Skeletal muscle tissue (tissue), 4 donors: ENCODE data around the gene DZANK1. TPM values are rescaled to one million over a fixed set of nuclear protein-coding genes. Genes with fewer than 3 reads are reported as not detected.
A peak's percentile ranks its signal among the peaks of the same experiment; 100 is the strongest.
"Not testable (repeated sequence)": the region's sequence is repeated elsewhere in the genome, so short reads cannot be mapped to it uniquely, and the experiment has no call there.

Source experiments
- H3K27ac ChIP-seq: one replicate; pipeline ENCODE4 v1.7.0; 2013; ENCODE audit warnings: mild to moderate bottlenecking, low read depth, low read length, inconsistent platforms
- H3K27me3 ChIP-seq, 3 donors: one replicate each; pipeline ENCODE4 v1.7.0; 2013; ENCODE audit warnings: low read length in 3 of 3; ENCODE audit not compliant: control insufficient read depth in 3 of 3, insufficient read depth in 3 of 3
- H3K36me3 ChIP-seq, 3 donors: one replicate each; pipeline ENCODE4 v1.7.0; 2013; ENCODE audit warnings: low read length in 3 of 3; ENCODE audit not compliant: control insufficient read depth in 3 of 3, insufficient read depth in 3 of 3
- H3K4me1 ChIP-seq, 3 donors: one replicate each; pipeline ENCODE4 v1.7.0; 2013; ENCODE audit warnings: low read length in 3 of 3, mild to moderate bottlenecking in 3 of 3; ENCODE audit not compliant: control insufficient read depth in 3 of 3, insufficient read depth in 3 of 3
- H3K4me3 ChIP-seq, 3 donors: one replicate each; pipeline ENCODE4 v1.7.0; 2013; ENCODE audit warnings: low read length in 3 of 3
- H3K9ac ChIP-seq, 3 donors: one replicate each; pipeline ENCODE4 v1.7.0; 2013; ENCODE audit warnings: low read length in 3 of 3, mild to moderate bottlenecking in 3 of 3, moderate library complexity in 2 of 3, low read depth in 1 of 3
- H3K9me3 ChIP-seq, 3 donors: one replicate each; pipeline ENCODE4 v1.7.0; 2013; ENCODE audit warnings: low read length in 3 of 3; ENCODE audit not compliant: control insufficient read depth in 3 of 3
- total RNA-seq: library from RNA; depleted of rRNA; stranded (reverse); fragments of >200 nt; gene quantifications from one replicate; pipeline ENCODE4 v1.2.3, GENCODE V29; 2014
- donor health status: Osteomylitis.

Gene DZANK1
- 1.0 TPM for total RNA-seq

DNA sequence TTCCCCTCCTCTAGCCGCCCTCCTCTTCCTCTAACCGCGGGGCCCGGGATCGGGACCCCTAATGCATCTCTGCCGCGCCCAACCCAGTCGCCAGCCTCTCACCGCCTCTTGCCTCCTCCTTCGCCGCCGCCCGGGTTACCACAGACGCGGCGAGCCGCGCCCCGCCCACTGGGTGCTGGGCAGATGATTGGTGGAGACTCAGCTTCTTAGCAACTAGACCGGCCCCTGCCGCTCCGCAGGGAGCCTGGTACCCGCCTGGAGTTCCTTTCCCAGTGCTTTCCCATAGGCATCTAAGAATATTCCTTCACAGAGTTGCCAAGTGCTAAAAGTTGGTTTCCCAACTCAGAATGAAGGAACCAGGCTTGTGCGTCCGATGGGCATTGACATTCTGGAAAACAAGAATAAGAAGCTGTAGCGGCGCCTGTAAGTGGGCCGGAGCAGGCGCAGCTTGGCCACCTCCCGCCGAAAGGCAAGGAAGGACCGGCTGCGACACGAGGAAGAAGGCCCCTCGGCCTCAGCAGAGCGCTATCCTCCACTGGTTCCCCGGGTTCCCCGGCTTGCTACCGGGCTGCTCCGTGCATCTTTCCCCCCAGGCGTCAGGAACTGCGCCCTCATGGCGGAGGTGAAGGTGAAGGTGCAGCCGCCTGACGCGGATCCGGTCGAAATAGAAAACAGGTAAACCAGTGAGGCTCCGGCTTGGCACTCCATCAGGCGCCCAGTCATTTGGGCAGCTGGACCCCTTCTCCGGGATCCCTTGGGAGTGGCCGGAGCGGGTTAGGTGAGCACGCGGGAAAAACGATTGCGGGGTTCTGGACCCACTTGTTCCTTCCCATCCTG is at the start of gene DZANK1, which contains the start of gene POLR3F:
Gene DZANK1 (minus strand): TSS at position 137 of the 837 bp plus-strand sequence. CDS start 1,672 bp downstream, outside the sequence.
Gene POLR3F (plus strand): TSS at position 497 of the 837 bp plus-strand sequence. CDS start 117 bp downstream, at position 614.
- Histone ChIP-seq H3K9ac (peak within 1 kb of the TSS; percentile 85 to 97 (median 92)), H3K9me3 (no peaks in the 10 kb centered on the region), H3K36me3 (peaks cover 0 to 8% (median 6%) of the 10 kb centered on the region in 3 donors), H3K27me3 (no peaks in the 10 kb centered on the region), H3K4me3 (peak within 1 kb of the TSS; percentile 94 to 97 (median 95)), H3K4me1 (peaks cover 7 to 13% (median 11%) of the 10 kb centered on the region in 3 donors), H3K27ac (peak within 1 kb of the TSS; percentile 92)

DNA sequence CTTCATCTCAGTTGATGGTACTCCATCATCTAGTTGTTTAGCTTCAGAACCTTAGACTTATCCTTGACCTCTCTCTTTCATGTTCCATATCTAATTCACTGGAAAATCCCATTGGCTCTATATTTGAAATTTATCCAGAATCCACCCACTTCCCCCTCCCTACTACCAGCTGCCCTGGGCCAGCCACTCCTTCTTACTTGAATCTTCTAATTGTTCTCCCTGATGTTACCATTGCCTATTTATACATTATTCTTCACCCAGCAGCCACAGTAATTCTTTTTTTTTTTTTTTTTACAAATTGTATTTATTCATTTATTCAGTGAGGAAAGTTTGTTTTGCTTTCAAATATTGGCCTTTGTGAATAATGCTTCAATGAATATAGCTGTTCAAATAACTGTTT is 49.1 kb upstream of the DZANK1 start:
- Histone ChIP-seq H3K9me3 (no peaks in the 10 kb centered on the region), H3K36me3 (peaks cover 7 to 25% (median 13%) of the 10 kb centered on the region in 3 donors)

DNA sequence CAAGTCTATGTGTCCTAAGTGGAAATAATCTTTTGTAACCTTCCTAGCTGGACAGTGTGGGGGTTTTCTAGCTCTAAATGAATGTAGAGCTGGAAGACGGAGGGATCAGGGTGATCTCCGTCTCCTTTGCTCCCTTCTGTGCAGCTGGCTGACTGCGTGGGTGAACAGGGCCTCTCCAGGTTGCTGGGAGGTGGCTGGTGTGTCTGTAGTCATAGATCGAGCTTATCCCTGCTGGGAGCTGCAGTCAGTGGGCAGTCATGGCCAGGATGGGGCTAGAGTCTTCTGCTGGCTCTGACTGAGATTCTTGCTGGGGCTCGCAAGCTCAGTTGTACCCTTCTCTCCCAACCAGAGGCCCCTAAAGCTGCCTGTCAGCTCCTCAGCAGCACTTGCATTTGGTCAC is 47.3 kb upstream of the DZANK1 start:
- Histone ChIP-seq H3K9ac (no peak overlapping the region), H3K27me3 (no peaks in the 10 kb centered on the region), H3K4me1 (no peaks in the 10 kb centered on the region), H3K4me3 (no peak overlapping the region), H3K9me3 (no peaks in the 10 kb centered on the region), H3K27ac (no peak overlapping the region), H3K36me3 (peaks cover 7 to 28% (median 17%) of the 10 kb centered on the region in 3 donors)

More for the DNA sequence above, 49.1 kb upstream of the DZANK1 start:
- Histone ChIP-seq H3K27ac (no peak overlapping the region), H3K27me3 (no peaks in the 10 kb centered on the region), H3K4me3 (no peak overlapping the region), H3K4me1 (no peaks in the 10 kb centered on the region), H3K9ac (no peak overlapping the region)

DNA sequence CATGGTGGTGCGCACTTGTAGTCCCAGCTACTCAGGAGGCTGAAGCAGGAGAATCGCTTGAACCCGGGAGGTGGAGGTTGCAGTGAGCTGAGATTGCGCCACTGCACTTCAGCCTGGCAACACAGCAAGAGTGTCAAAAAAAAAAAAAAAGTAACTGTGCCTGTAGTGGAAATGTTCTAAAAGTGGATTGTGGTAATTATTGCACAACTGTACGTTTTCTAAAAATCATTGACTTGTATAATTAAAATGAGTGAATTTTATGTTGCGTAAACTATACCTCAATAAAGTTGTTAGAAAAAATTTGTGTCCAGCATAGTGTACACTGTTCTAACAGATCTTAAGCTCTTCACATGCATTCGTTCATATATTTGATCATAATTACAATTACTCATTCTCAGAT is 46.4 kb upstream of the DZANK1 start:
- H3K9me3 ChIP-seq, result no peaks in the 10 kb centered on the region
- H3K9ac ChIP-seq, result no peak overlapping the region
- H3K4me3 ChIP-seq, result no peak overlapping the region
- peaks cover 3 to 4% (median 3%) of the 10 kb centered on the region in 3 donors for H3K4me1 ChIP-seq
- H3K36me3 ChIP-seq, result peaks cover 7 to 28% (median 17%) of the 10 kb centered on the region in 3 donors
- H3K27me3 ChIP-seq, result no peaks in the 10 kb centered on the region
- H3K27ac ChIP-seq, result no peak overlapping the region

DNA sequence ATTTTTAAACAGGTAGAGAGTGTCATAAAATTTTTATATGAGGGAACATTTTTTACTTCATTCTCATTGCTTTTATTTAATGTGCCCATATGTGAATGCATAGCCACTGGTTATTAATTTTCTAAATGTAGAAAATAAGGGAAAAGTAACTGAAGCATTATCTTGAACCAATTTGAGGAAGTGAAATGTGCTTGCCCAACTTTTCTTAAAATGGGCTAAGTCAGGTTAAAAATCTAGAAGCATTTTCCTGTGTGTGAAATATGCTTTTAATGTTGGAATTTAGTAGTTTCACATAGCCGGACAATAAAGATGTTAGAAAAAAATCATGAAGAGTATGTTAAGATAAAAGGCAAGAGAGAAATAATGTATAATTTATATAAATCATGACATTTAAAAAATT is 44.7 kb upstream of the DZANK1 start:
- H3K27me3 ChIP-seq, result no peaks in the 10 kb centered on the region
- H3K9ac ChIP-seq, result no peak overlapping the region
- H3K9me3 ChIP-seq, result no peaks in the 10 kb centered on the region
- H3K27ac ChIP-seq, result no peak overlapping the region
- peaks cover 7 to 25% (median 17%) of the 10 kb centered on the region in 3 donors for H3K36me3 ChIP-seq
- H3K4me3 ChIP-seq, result no peak overlapping the region
- H3K4me1 ChIP-seq, result peaks cover 6 to 9% (median 8%) of the 10 kb centered on the region in 3 donors

DNA sequence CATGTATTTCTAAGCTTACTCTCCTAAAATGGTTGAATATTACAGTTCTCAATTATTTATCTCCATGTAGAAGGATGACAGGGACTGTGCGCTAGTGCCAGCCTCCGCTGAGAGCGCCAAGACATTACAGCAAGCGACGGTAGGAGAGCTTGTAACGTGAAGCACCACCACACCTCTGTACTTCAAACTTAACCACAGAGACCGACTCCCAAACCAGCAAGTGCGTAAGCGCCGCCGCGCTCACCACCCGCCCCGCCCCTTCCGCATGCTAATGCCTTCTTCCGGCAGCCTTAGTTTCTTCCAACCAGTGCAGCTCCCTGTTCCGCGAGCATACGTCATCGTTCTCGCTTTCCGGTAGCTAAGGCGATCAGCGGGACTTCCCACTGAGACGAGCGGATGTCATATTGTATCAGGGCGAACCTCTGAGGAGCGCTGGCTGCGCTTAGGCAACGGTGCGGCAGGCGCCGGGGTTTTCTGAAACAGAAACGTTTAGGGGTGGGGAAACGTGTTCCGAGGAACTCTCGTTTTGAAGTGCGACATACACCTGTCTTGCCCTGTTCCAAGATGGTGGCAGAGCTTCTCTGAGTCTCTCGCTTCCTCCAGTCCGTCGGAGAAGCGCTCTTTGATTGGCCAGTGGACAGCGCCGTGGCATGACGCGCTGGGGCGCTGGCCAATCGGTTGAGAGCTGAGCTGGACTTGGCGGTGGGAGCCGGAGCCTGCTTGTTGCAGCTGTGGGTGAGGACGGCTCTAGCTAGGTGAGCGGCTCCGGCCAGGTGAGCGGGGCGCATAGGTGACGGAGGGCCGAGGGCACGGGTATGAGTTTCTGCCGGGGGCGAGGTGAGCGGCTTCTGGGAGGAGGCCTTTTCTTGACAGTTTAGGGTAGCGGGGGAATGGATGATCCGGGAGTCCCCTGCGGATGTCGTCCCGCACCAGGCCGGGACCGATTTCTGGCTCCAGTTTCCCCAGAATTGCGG is 40.7 kb upstream of the DZANK1 start, which contains the start of gene SEC23B:
Gene SEC23B (plus strand): TSS at position 723 of the 974 bp plus-strand sequence. CDS start 2,896 bp downstream, outside the sequence.
- no peaks in the 10 kb centered on the region for H3K9me3 ChIP-seq
- H3K36me3 ChIP-seq, result peaks cover 5 to 13% (median 11%) of the 10 kb centered on the region in 3 donors
- peaks cover 6 to 9% (median 8%) of the 10 kb centered on the region in 3 donors for H3K4me1 ChIP-seq
- H3K4me3 ChIP-seq, result peak within 1 kb of the TSS; percentile 87 to 99 (median 94)
- H3K27ac ChIP-seq, result peak within 1 kb of the TSS; percentile 93
- peak within 1 kb of the TSS; percentile 88 to 96 (median 90) for H3K9ac ChIP-seq
- H3K27me3 ChIP-seq, result peaks cover 0 to 13% (median 5%) of the 10 kb centered on the region in 3 donors

DNA sequence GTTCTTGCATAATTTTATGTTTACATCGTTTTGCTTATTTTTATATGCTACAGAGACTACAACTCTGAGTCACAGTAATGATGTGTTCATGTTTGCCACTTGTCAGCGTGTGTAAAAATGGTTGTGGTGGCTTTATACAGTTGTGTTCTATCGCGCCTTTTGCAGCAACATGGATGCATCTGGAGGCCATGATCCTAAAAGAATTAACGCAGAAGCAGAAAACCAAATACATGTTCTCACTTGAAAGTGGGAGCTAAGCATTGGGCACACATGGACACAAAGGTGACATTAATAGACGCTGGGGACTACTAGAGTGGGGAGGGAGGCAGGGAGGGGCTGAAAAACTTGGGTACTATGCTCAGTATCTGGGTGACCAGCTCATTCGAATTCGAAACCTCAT is 39.9 kb upstream of the DZANK1 start:
- Histone ChIP-seq H3K27me3 (peaks cover 0 to 13% (median 5%) of the 10 kb centered on the region in 3 donors), H3K4me3 (peak overlapping the region; percentile 87 to 99 (median 94)), H3K27ac (peak overlapping the region; percentile 93), H3K4me1 (peaks cover 6 to 9% (median 8%) of the 10 kb centered on the region in 3 donors), H3K9ac (peak overlapping the region; percentile 88 to 96 (median 90)), H3K9me3 (no peaks in the 10 kb centered on the region), H3K36me3 (peaks cover 3 to 11% (median 7%) of the 10 kb centered on the region in 3 donors)

DNA sequence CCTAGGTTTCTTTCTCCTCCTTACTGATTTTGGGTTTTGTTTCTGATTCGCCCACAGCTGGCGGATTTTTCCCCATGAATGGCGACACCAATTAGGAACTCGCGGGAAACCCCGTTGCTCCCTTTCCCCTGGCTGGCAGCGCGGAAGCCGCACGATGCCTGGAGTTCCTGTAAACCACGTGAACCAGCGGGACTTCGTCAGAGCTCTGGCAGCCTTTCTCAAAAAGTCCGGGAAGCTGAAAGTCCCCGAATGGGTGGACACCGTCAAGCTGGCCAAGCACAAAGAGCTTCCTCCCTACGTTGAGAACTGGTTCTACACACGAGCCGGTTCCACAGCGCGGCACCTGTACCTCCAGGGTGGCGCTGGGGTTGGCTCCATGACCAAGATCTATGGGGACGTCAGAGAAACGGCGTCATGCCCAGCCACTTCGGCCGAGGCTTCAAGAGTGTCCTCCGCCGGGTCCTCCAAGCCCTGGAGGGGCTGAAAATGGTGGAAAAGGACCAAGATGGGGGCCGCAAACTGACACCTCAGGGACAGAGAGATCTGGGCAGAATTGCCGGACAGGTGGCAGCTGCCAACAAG is 37.7 kb upstream of the DZANK1 start:
- no peaks in the 10 kb centered on the region for H3K9me3 ChIP-seq
- peaks cover 0 to 13% (median 5%) of the 10 kb centered on the region in 3 donors for H3K27me3 ChIP-seq
- peak overlapping the region; percentile 38 for H3K27ac ChIP-seq
- H3K4me3 ChIP-seq, result peak overlapping the region in 2 of 3 donors; percentile 13 to 42
- no peaks in the 10 kb centered on the region for H3K36me3 ChIP-seq
- H3K9ac ChIP-seq, result peak overlapping the region in 1 of 3 donors; percentile 47
- peaks cover 6 to 9% (median 8%) of the 10 kb centered on the region in 3 donors for H3K4me1 ChIP-seq

DNA sequence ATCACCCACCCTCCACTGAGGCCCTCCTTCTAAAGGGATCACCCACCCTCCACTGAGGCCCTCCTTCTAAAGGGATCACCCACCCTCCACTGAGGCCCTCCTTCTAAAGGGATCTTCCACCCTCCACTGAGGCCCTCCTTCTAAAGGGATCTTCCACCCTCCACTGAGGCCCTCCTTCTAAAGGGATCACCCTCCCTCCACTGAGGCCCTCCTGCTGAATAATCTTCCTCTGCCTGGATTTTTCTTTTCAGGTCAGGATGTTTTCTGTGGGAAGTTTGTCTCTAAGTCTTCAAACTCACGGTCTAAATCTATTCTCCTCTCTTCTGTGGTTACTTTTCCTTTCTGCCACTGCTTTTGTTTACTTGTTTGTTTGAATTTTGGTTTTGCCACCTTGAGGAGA is 34.8 kb upstream of the DZANK1 start:
- not testable (repeated sequence) for H3K4me3 ChIP-seq, H3K4me1 ChIP-seq, H3K36me3 ChIP-seq, H3K9ac ChIP-seq, H3K9me3 ChIP-seq, H3K27ac ChIP-seq
- H3K27me3 ChIP-seq, result peaks cover 0 to 13% (median 5%) of the 10 kb centered on the region in 3 donors
